ENCODE results near the gene EID3. TPM values are rescaled to one million over a fixed set of nuclear protein-coding genes. Genes with fewer than 3 reads are reported as not detected.

EID3 gene
- total RNA-seq, 4 donors from 2014 or later, result 17.2 to 52.0 (median 23.4) TPM

- Histone ChIP-seq H3K9me3 (no peaks in the 10 kb centered on the region), H3K4me3 (no peak overlapping the region), H3K27ac (no peak overlapping the region), H3K36me3 (no peaks in the 10 kb centered on the region), H3K27me3 (no peaks in the 10 kb centered on the region), H3K4me1 (peaks cover 0 to 6% (median 3%) of the 10 kb centered on the region in 4 donors)
- no peak for TF ChIP-seq POLR2A (IDR thresholded peaks at IDR 0.05)
- no peak for TF ChIP-seq CTCF (IDR thresholded peaks at IDR 0.05)
- no peak for DNase-seq
Observed at GRCh38 chr12:104272938-104273337, 30.6 kb upstream of the EID3 start.

GRCh38 chr12:104273503-104273902 is 30.0 kb upstream of the EID3 start:
- H3K36me3 ChIP-seq, result no peaks in the 10 kb centered on the region
- no peak for DNase-seq
- H3K27ac ChIP-seq, result no peak overlapping the region
- no peaks in the 10 kb centered on the region for H3K27me3 ChIP-seq
- TF ChIP-seq POLR2A (IDR thresholded peaks at IDR 0.05), result no peak
- TF ChIP-seq CTCF (IDR thresholded peaks at IDR 0.05), result no peak
- no peaks in the 10 kb centered on the region for H3K9me3 ChIP-seq
- peaks cover 0 to 6% (median 3%) of the 10 kb centered on the region in 4 donors for H3K4me1 ChIP-seq
- H3K4me3 ChIP-seq, result no peak overlapping the region

- Histone ChIP-seq H3K4me3 (no peak overlapping the region), H3K27me3 (no peaks in the 10 kb centered on the region), H3K27ac (no peak overlapping the region), H3K4me1 (peaks cover 0 to 6% (median 3%) of the 10 kb centered on the region in 4 donors), H3K9me3 (no peaks in the 10 kb centered on the region), H3K36me3 (no peaks in the 10 kb centered on the region)
- no peak for TF ChIP-seq CTCF (IDR thresholded peaks at IDR 0.05)
- TF ChIP-seq POLR2A (IDR thresholded peaks at IDR 0.05), result no peak
- no peak for DNase-seq
Observed at GRCh38 chr12:104274811-104275210, 28.7 kb upstream of the EID3 start.

GRCh38 chr12:104275689-104276088 is 27.9 kb upstream of the EID3 start:
- H3K9me3 ChIP-seq, result no peaks in the 10 kb centered on the region
- no peaks in the 10 kb centered on the region for H3K36me3 ChIP-seq
- H3K27ac ChIP-seq, result no peak overlapping the region
- no peak overlapping the region for H3K4me3 ChIP-seq
- H3K27me3 ChIP-seq, result no peaks in the 10 kb centered on the region
- H3K4me1 ChIP-seq, result peaks cover 0 to 6% (median 3%) of the 10 kb centered on the region in 4 donors
- TF ChIP-seq POLR2A (IDR thresholded peaks at IDR 0.05), result no peak
- no peak for TF ChIP-seq CTCF (IDR thresholded peaks at IDR 0.05)
- no peak for DNase-seq

GRCh38 chr12:104276273-104277131 is 27.0 kb upstream of the EID3 start:
- Histone ChIP-seq H3K27me3 (no peaks in the 10 kb centered on the region), H3K4me3 (peak overlapping the region in 3 of 4 donors; percentile 16 to 31 (median 24)), H3K27ac (peak overlapping the region in 3 of 4 donors; percentile 37 to 60 (median 51)), H3K9me3 (no peaks in the 10 kb centered on the region), H3K4me1 (peaks cover 0 to 6% (median 3%) of the 10 kb centered on the region in 4 donors), H3K36me3 (no peaks in the 10 kb centered on the region)
- DNase-seq, result no peak
- TF ChIP-seq POLR2A (IDR thresholded peaks at IDR 0.05) (no peak), CTCF (IDR thresholded peaks at IDR 0.05) (no peak)

Measured in Peyer's patch (tissue), 4 donors.